ENCODE results near the gene SLC35G3. TPM values are rescaled to one million over a fixed set of nuclear protein-coding genes. Genes with fewer than 3 reads are reported as not detected.

Gene SLC35G3
- total RNA-seq, 1 donor from 2014 or later = 0.16 TPM

- TF ChIP-seq CTCF (IDR thresholded peaks at IDR 0.05) = no peak
- H3K36me3 Mint-ChIP-seq (ENCODE audit: low read depth) = no peaks in the 10 kb centered on the region
- intact Hi-C loops (cut with micrococcal nuclease) = loop anchor here (10.0 kb wide), 1 partner anchor 387 kb away; the partner anchor contains the start of gene SLFN12L
- peaks cover under 1% of the 10 kb centered on the region for H3K4me1 Mint-ChIP-seq
- no peaks in the 10 kb centered on the region for H3K9me3 Mint-ChIP-seq
- ChIA-PET CTCF (no interaction called here), POLR2A (no interaction called here)
- H3K4me3 Mint-ChIP-seq = no peak within 1 kb of the TSS
- H3K27ac Mint-ChIP-seq = no peak within 1 kb of the TSS
- DNase-seq = no peak
- ATAC-seq (ENCODE audit: low read depth) = no peak
- peaks cover 14% of the 10 kb centered on the region for H3K27me3 Mint-ChIP-seq
These were observed 46.8 kb downstream of the SLC35G3 start, which contains the start of gene UNC45B for GRCh38 chr17:35147375-35147905. TSS of gene UNC45B (plus strand) at chr17:35147817. CDS start at chr17:35148264, 447 bp downstream.

GRCh38 chr17:35146214-35146833 lies 47.9 kb downstream of the SLC35G3 start:
- intact Hi-C loops (cut with micrococcal nuclease) = loop anchor here (10.0 kb wide), 1 partner anchor 388 kb away; the partner anchor contains the start of gene SLFN12L
- CTCF ChIA-PET = no interaction called here
- Mint-ChIP-seq H3K4me1 (peaks cover 7% of the 10 kb centered on the region), H3K27ac (no peak overlapping the region), H3K4me3 (no peak overlapping the region), H3K9me3 (no peaks in the 10 kb centered on the region), H3K36me3 (ENCODE audit: low read depth) (no peaks in the 10 kb centered on the region), H3K27me3 (peaks cover 10% of the 10 kb centered on the region)
- POLR2A ChIA-PET = no interaction called here
- DNase-seq = no peak
- no peak for ATAC-seq (ENCODE audit: low read depth)
- no peak for TF ChIP-seq CTCF (IDR thresholded peaks at IDR 0.05)

- no peak for TF ChIP-seq CTCF (IDR thresholded peaks at IDR 0.05)
- peaks cover 14% of the 10 kb centered on the region for H3K4me1 Mint-ChIP-seq
- no peaks in the 10 kb centered on the region for H3K36me3 Mint-ChIP-seq (ENCODE audit: low read depth)
- DNase-seq = no peak
- intact Hi-C loops (cut with micrococcal nuclease) = loop anchor here (5.0 to 10.0 kb wide), 2 partner anchors 390 to 432 kb away; partner anchors contain the start of genes PEX12 and SLFN12L
- ChIA-PET POLR2A (no interaction called here), CTCF (no interaction called here)
- no peak for ATAC-seq (ENCODE audit: low read depth)
- no peak overlapping the region for H3K27ac Mint-ChIP-seq
- H3K9me3 Mint-ChIP-seq = no peaks in the 10 kb centered on the region
- H3K4me3 Mint-ChIP-seq = no peak overlapping the region
- peaks cover 6% of the 10 kb centered on the region for H3K27me3 Mint-ChIP-seq
These were observed 49.4 kb downstream of the SLC35G3 start for GRCh38 chr17:35144840-35145239.

Other genes starting within 250 kb of the SLC35G3 start
- gene CCT6B, start 232.9 kb downstream of the SLC35G3 start, total RNA-seq = 2.1 and 2.4 TPM in 2 replicates
- gene ZNF830, start 232.9 kb downstream of the SLC35G3 start, total RNA-seq = 29.9 and 31.6 TPM in 2 replicates
- gene LIG3, start 213.9 kb downstream of the SLC35G3 start, total RNA-seq = 42.4 and 45.8 TPM in 2 replicates
- gene RFFL, start 130.7 kb downstream of the SLC35G3 start, total RNA-seq = 31.5 and 34.1 TPM in 2 replicates
- 17.0 and 22.9 TPM in 2 replicates for gene RAD51D, start 74.5 kb downstream of the SLC35G3 start, total RNA-seq
- not detected in 2 replicates for gene FNDC8, start 72.8 kb downstream of the SLC35G3 start, total RNA-seq
- 22.1 and 26.3 TPM in 2 replicates for gene NLE1, start 52.1 kb downstream of the SLC35G3 start, total RNA-seq
- not detected in 2 replicates for gene UNC45B, start 46.6 kb downstream of the SLC35G3 start, total RNA-seq
- 15.2 and 15.3 TPM in 2 replicates for gene SLFN5, start 48.7 kb upstream of the SLC35G3 start, total RNA-seq
- 19.2 and 22.4 TPM in 2 replicates for gene SLFN11, start 179.2 kb upstream of the SLC35G3 start, total RNA-seq
- gene SLFN12, start 238.1 kb upstream of the SLC35G3 start, total RNA-seq = 8.7 and 9.0 TPM in 2 replicates

Data from activated B cell treated with CpG ODN at 0.5 μM for 24 hours (primary cell).